Naive B cell (primary cell): Measurements from ENCODE around the gene QRFP. TPM values are rescaled to one million over a fixed set of nuclear protein-coding genes. Genes with fewer than 3 reads are reported as not detected.

Experiments used
- polyA plus RNA-seq, 6 donors: library from polyadenylated mRNA; unstranded; fragments of 300-500 nt; fragmentation: Illumina TruSeq; gene quantifications; one replicate each; pipeline ENCODE4 v1.2.3, GENCODE V29; 2021; ENCODE audit warnings: low read depth in 6 of 6

QRFP gene
- polyA plus RNA-seq, 6 donors from 2014 or later, result 0.42 to 0.75 TPM; not detected in 4

Other genes with a start within 250 kb of the QRFP start
- gene PRDM12, start 232.2 kb downstream of the QRFP start, polyA plus RNA-seq, result not detected
- 10 to 100 TPM; 24.1 to 41.1 (median 26.9) TPM for gene EXOSC2, start 203.0 kb downstream of the QRFP start, polyA plus RNA-seq
- gene ABL1, start 61.6 kb downstream of the QRFP start, polyA plus RNA-seq, result 10 to 100 TPM in 2 of 6 donors, 1 to 10 TPM in 4; 1.2 to 18.9 (median 9.4) TPM
- not detected for gene FIBCD1, start 42.4 kb upstream of the QRFP start, polyA plus RNA-seq
- under 1 TPM in 1 of 6 donors, not detected in 5; 0.17 TPM for gene LAMC3, start 112.4 kb upstream of the QRFP start, polyA plus RNA-seq
- not detected for gene AIF1L, start 199.7 kb upstream of the QRFP start, polyA plus RNA-seq
- 10 to 100 TPM in 5 of 6 donors, 1 to 10 TPM in 1; 8.8 to 27.6 (median 18.3) TPM for gene NUP214, start 228.8 kb upstream of the QRFP start, polyA plus RNA-seq